HepG2 (cell line): ENCODE data around the gene CST4.

Experiments
- AKNA ChIP-seq: sonication (generic); formaldehyde crosslinking; IDR thresholded peaks from 2 replicates; pipeline ENCODE4 v1.4.0; 2020; ENCODE audit warnings: missing genetic modification reagents, borderline replicate concordance
- CTCF ChIP-seq: sonication (generic); formaldehyde crosslinking; IDR thresholded peaks from 2 replicates; pipeline ENCODE4 v1.5.0; 2020; ENCODE audit warnings: mild to moderate bottlenecking, missing genetic modification reagents, moderate library complexity
- ELF4 ChIP-seq: sonication (generic); formaldehyde crosslinking; IDR thresholded peaks from 2 replicates; pipeline ENCODE4 v1.5.0; 2020; ENCODE audit warnings: missing genetic modification reagents, mild to moderate bottlenecking, moderate library complexity, borderline replicate concordance
- EZH2 ChIP-seq: conservative IDR thresholded peaks from 2 replicates; pipeline ENCODE4 v1.6.1; 2012; ENCODE audit warnings: mild to moderate bottlenecking, low read depth, low read length, moderate library complexity
- TBP ChIP-seq: sonication (generic); formaldehyde crosslinking; IDR thresholded peaks from 2 replicates; pipeline ENCODE4 v1.5.0; 2020; ENCODE audit warnings: missing genetic modification reagents
- TRIM22 ChIP-seq: fragments of 450-650 bp; IDR thresholded peaks from 2 replicates; pipeline ENCODE4 v1.6.1; 2017
- ZNF280B ChIP-seq: sonication (generic); formaldehyde crosslinking; IDR thresholded peaks from 2 replicates; pipeline ENCODE4 v1.5.0; 2020; ENCODE audit warnings: missing genetic modification reagents, mild to moderate bottlenecking, borderline replicate concordance
- ZNF589 ChIP-seq: sonication (generic); formaldehyde crosslinking; conservative IDR thresholded peaks from 2 replicates; pipeline ENCODE4 v1.8.0; 2022; ENCODE audit warnings: mild to moderate bottlenecking, moderate library complexity, missing genetic modification reagents

- TF ChIP-seq TBP (CRISPR knock-in tag): no peak
- no peak for TF ChIP-seq EZH2
- no peak for TF ChIP-seq ELF4
- TF ChIP-seq ZNF280B (CRISPR knock-in tag): no peak
- TF ChIP-seq CTCF (CRISPR knock-in tag): no peak
- no peak for TF ChIP-seq TRIM22
- TF ChIP-seq ZNF589 (CRISPR knock-in tag): no peak
- no peak for TF ChIP-seq AKNA
These were observed 5.0 kb downstream of the CST4 start for GRCh38 chr20:23683807-23684206.
